GM21737 (cell line): ENCODE data around the gene WWP2.

Experiments used
- ATAC-seq: cut with Tn5 transposase; IDR thresholded peaks from one replicate; pipeline ENCODE4 v1.9.1; 2021; ENCODE audit warnings: mild to moderate bottlenecking, moderate library complexity; ENCODE audit not compliant: unreplicated experiment

Gene WWP2

DNA sequence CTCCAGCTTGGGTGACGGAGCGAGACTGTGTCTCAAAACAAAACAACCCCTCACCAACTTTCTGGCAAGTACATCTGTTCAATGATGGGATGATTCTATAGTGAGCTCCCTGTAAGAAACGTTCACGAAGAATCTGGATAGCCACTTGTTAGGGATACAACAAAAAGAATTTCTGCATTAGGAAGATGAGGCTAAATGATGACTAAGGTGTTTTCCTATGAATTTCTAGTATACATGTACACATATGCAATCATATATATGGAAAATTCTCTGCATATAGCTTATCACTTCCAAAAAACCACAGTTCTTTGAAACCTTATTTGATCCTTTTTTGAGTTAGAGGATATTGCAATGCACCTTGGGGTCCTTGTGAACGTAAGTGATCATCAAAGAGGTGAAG, 124.6 kb downstream of the WWP2 start:
- no peak for ATAC-seq

- ATAC-seq: no peak
These were observed 126.0 kb downstream of the WWP2 start for GRCh38 chr16:69888005-69888590.

- no peak for ATAC-seq
These were observed 127.3 kb downstream of the WWP2 start for GRCh38 chr16:69889295-69889964.

DNA sequence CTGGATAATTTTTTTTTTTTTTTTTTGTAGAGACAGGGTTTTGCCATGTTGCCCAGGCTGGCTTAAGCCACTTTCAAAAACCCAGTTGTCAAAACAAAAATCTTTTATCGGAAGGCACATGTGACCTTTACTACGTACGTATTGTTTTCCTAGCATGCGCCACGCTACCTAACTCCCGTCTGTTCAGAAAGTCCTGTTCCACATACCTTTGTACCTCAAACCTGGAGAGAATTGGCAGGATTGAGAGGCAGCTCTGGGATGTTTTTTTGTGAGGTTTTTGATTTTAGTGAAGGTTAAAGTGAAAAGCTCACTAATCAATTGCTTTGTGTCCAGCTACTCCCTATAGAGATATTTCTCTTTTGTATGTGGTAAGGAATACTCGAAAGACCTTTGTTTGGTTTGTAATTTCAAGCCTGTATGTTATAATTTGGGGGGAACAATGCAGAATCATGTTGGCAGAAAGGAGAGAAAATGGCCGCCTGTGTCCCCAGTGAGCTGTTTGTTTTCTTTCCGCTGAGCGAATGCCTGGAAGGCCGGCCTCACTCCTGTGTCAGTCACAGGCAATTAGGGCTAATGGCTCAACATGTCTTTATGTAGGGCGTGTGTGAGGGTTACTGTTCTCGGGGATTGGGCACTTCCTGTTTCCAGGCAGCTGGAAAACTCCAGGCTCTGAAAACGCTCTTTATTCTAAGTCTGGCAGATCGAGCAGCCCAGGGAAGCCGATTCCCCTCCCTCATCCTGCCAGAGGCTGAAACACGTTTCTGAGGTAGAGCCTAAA, 128.2 kb downstream of the WWP2 start:
- no peak for ATAC-seq

DNA sequence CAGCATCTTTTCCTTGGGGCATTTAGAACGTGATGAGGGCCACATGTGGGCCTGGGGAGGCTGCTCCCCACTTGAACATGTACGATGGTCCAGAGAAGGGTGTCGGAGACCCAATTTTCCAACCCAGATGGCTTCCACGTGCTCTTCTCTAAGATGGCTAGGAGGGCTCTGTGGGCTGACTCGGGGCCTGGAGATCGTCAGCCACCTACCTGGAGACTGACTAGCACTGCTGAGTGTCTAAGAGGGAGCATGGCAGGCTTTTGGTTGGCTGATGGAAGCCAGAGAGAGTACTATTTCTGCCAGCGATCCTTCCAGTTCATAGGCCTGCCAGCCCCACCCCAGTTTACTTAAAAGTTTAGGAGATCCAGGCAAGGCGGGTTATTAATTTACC, 128.8 kb downstream of the WWP2 start:
- ATAC-seq: no peak

DNA sequence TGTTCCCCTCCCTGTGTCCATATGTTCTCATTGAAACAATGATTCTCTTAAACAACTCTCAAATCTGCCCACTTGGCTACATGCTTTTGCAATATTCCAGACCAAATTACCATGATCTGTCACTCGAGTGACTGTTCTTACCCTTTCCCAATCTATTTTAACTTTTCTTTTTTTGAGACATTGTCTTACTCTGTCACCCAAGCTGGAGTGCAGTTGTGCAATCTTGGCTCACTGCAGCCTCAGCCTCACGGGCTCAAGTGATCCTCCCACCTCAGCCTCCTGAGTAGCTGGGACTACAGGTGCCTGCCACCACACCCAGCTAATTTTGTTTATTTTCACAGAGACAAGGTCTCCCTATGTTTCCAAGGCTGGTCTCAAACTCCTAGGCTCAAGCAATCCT, 130.2 kb downstream of the WWP2 start:
- ATAC-seq: no peak

- no peak for ATAC-seq
These were observed 131.0 kb downstream of the WWP2 start for GRCh38 chr16:69893106-69893505.

DNA sequence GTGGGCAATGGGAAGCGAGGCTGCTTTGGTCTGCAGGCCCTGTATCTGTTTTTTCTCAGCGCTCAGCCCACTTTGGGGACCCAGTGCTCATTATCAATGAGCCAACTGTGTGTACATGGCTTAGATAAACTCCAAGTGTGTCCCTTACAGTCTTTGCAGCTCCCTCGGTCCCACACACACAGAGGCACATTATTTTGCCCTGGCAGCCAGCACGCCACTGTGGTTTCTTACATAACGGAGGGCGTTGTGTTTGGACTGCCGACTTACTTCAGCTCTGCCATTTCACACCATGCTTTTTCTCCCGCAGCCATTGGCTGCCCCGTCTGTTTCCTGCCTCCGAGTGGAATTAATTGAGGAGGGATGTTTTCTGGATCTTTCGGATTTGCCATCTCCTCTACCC, 132.5 kb downstream of the WWP2 start:
- no peak for ATAC-seq

- ATAC-seq: no peak
These were observed 141.8 kb downstream of the WWP2 start for GRCh38 chr16:69903865-69904415.

DNA sequence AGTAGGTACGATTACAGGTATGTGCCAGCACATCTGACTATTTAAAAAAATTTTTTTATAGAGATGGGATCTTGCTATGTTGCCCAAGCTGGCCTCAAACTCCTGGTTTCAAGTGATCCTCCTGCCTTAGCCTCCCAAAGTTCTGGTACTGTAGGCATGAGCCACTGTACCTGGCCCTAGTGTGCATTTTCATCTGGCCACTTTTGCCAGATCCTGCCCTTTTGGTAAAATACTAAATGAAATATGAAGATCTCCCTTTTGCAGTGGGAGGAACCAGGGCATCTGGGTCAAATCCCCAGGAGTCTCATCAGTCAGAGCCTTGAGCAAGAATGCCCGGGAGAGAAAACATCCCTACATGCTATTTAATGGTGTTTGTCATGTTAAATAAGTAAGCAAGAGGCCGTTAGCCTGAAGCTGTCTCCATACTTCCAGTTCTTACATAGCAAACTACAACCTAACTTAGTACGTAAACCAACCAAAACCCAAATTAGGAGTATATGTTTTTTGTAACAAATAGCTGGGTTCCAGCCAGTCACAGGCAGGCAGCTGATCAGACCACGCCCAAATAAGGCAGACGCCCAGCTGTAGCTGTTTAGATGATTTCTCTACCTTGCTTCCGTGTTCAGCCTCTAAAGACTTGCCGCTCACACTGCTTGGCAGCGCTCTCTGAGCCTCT, 142.5 kb downstream of the WWP2 start:
- no peak for ATAC-seq

DNA sequence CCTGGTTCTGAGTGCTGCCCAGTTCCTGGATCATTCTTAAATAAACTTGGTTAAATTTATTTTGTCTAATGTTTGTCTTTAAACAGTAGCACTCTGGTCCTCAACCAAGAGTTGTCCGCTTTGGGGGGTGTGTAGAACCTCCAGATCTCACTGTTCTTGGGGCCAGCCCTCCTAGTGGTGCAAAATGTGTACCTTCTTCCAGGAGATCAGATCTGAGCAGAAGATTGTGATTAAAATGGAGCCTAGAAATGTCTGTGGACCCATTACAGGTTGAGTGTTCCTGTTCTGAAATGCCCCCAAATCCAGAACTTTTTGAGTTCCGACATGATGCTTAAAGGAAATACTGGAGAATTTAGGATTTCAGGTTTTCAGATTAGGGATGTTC, 143.0 kb downstream of the WWP2 start:
- ATAC-seq: no peak

DNA sequence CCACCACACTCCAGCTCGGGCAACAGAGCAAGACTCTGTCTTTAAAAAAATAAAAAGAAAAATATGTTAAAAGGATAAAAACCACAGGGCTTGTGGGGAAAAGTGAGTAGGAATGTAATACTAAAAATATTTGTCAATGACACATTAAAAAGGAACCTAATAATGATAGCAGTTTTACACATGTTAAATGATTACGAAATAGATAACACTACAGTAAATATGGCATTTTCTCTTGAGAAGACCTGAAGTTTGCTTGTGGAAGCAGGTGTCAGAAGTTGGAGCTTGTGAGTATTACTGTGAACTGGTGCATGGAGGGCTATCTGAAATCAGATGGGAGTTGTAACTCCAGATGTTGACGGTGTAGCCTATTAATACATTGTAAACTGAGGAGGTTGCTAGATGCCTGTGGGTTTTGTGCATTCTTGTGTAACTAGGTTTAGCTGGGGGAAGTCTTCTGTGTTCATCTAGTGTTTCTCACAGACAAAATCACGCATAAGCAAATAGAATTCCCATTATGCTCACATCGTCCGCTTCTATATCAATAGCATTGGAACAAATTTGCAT, 144.8 kb downstream of the WWP2 start:
- no peak for ATAC-seq

DNA sequence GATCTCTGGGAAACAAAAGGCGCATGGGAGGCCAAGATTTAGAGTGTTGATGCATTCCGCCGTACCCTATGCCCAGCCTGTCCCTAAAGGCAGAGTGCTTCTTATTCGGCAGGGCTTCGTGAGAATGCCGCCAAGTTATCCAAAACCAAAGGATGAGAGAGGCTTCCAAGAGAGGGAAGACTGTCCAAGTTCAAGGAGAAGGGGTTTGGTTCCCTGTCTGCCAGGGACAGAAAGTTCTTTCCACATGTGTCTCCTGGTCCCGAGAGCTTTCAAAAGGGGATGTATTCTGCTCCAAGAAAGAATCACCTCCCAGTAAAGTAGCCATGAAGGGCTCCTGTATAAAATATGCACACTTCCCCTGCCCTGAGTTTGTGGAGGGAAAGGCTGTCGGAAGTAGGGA, 146.9 kb downstream of the WWP2 start:
- ATAC-seq: no peak

GRCh38 chr16:69909760-69910159, 147.6 kb downstream of the WWP2 start:
- ATAC-seq: no peak

- no peak for ATAC-seq
These were observed 148.8 kb downstream of the WWP2 start for GRCh38 chr16:69910964-69911363.

DNA sequence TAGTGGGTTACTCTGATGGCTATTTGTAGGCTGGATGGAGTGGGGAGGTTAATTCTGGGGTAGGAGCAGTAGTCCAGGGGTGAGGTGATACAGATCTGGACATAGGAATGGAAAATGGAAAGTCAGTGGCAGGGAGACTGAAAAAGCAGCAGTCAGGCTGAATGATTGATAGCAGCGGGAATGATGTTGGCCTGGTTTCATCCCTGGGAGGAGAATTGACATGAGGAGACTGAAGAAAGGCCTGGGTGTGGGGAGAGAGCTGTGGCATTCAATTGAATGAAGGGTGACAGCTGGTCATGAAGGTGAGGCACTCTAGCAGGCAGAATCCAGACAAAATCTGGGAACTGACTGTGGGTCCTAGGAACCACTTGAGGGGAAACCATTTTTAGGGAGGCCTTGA, 154.3 kb downstream of the WWP2 start:
- no peak for ATAC-seq

DNA sequence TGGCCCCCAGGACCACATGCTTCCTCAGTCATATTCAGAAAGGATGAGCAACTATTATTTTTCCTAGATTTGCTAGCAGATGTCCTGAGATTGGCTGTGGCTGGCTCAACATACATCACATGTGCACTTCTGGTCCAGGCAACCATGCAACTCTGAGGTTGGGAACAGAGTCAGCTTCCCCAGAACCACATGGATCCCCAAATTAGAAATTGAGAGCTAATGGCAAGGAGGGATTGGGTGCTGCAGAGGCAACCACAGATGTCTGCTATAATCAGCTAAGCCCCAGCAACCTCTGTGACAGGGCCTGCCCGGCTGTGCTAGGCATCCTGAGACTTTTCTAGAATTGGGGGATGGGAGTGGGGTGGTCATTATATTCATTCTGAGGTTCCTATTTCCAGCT, 155.2 kb downstream of the WWP2 start:
- ATAC-seq: no peak

DNA sequence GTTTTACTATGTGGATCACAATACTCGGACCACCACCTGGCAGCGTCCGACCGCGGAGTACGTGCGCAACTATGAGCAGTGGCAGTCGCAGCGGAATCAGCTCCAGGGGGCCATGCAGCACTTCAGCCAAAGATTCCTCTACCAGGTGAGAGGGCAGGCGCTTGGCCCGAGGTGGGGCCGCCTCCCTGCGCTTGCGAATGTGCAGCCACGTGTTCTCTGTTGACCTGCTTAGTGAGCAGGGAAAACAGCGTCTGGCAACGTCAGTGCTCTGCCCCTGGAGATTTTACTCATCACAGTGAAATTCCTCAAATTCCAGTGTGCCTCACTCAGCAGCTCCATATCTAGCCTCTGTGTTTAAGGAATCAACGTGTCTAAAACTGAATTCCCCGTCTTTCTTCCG, 155.6 kb downstream of the WWP2 start:
- no peak for ATAC-seq

GRCh38 chr16:69918241-69918640, 156.1 kb downstream of the WWP2 start:
- ATAC-seq: no peak

DNA sequence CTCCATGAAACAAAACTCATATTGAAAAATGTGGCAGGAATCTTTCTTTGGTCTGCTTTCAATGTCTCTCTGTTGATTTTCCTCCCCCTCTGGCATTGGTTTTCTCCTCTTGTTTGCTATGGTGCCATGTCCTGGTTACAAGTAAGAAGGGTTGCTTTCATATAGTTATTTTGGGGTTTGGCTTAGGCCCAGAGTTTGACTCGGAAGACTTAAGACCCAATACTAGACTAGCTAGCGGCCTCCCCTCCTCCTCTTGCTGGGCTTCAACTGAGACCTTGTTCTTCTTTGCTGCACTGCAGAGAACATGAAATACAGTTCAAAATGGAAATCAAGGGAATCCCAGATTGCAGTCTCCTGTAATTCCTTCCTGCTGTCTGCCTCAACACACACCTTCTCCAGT, 159.0 kb downstream of the WWP2 start:
- ATAC-seq: no peak

DNA sequence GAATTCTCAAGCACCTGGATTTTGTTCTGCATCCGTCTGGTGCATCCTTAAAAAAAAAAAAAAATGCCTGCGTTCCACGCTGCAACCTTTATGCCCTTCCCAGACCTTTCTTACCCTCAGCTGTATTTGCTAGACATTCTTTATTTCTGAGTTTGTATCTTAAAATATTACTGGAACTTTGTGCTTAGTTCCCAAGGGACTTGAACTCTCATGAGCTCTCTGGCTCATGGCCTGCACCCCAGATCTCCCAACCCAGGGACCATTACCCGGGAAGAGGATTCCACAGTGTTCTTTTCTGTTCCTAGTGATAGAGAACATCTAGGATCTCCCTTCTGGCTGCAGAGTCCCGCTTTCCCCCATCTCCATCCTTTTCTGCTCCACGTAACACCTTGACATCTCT, 160.1 kb downstream of the WWP2 start:
- no peak for ATAC-seq
